ENCODE data around the gene NTN4. TPM values are rescaled to one million over a fixed set of nuclear protein-coding genes. Genes with fewer than 3 reads are reported as not detected.

The NTN4 gene
- total and polyA plus RNA-seq, 2 donors: 2.4 to 21.9 TPM

Other genes with a start within 250 kb of the NTN4 start
- gene USP44, start 239.3 kb downstream of the NTN4 start, total RNA-seq: 0.33 TPM
- gene USP44, start 239.3 kb downstream of the NTN4 start, polyA plus RNA-seq: 1.3 TPM
- gene SNRPF, start 68.2 kb upstream of the NTN4 start, total RNA-seq: 45.1 TPM
- 41.9 TPM for gene SNRPF, start 68.2 kb upstream of the NTN4 start, polyA plus RNA-seq
- gene CCDC38, start 151.8 kb upstream of the NTN4 start, total RNA-seq: 0.05 TPM
- gene CCDC38, start 151.8 kb upstream of the NTN4 start, polyA plus RNA-seq: 0.07 TPM
- gene AMDHD1, start 152.6 kb upstream of the NTN4 start, total RNA-seq: 0.52 TPM
- gene AMDHD1, start 152.6 kb upstream of the NTN4 start, polyA plus RNA-seq: 2.2 TPM
- 0.38 TPM for gene HAL, start 205.6 kb upstream of the NTN4 start, total RNA-seq
- 1.7 TPM for gene HAL, start 205.6 kb upstream of the NTN4 start, polyA plus RNA-seq
- gene LTA4H, start 244.8 kb upstream of the NTN4 start, total RNA-seq: 72.1 TPM
- 61.5 TPM for gene LTA4H, start 244.8 kb upstream of the NTN4 start, polyA plus RNA-seq